H1 (cell line): ENCODE results near the gene ACADVL. TPM values are rescaled to one million over a fixed set of nuclear protein-coding genes. Genes with fewer than 3 reads are reported as not detected.

Source experiments
- CTCF ChIA-PET: fragments of 300-600 bp; sonication (Branson Sonifier 250); formaldehyde crosslinking; loops from one replicate; lab custom pipeline; 2021; ENCODE audit not compliant: partially characterized antibody; lab: Charles Lee
- POLR2A ChIA-PET: fragments of 300-600 bp; sonication (Branson Sonifier 250); formaldehyde crosslinking; loops from one replicate; lab custom pipeline; 2021; ENCODE audit warnings: inconsistent platforms; ENCODE audit not compliant: partially characterized antibody; lab: Charles Lee
- DNase-seq, 2 experiments: peaks; one replicate each; pipeline versions ENCODE4 v3.0.0 to v3.0.0-alpha.2; 2010 to 2022; ENCODE audit warnings: low spot score in 2 of 2, low read depth in 1 of 2, mixed read lengths in 1 of 2
- FAIRE-seq: peaks from 2 replicates; lab custom pipeline; 2011; peaks lifted over from hg19 to GRCh38; lab: Jason Lieb, UNC
- H2AFZ ChIP-seq: 2 replicates; pipeline ENCODE4 v1.8.1; 2012; ENCODE audit warnings: low read length, inconsistent platforms
- H2AK5ac ChIP-seq: 2 replicates; pipeline ENCODE4 v1.6.1; 2013; ENCODE audit warnings: low read depth, low read length
- H2BK120ac ChIP-seq: replicated peaks from 2 replicates; pipeline ENCODE3; 2013; ENCODE audit warnings: low read depth, low read length, inconsistent platforms
- H2BK12ac ChIP-seq: 2 replicates; pipeline ENCODE4 v1.6.1; 2013; ENCODE audit warnings: low read depth, low read length
- H2BK15ac ChIP-seq: 2 replicates; pipeline ENCODE4 v1.6.1; 2013; ENCODE audit warnings: low read length
- H2BK20ac ChIP-seq: 2 replicates; pipeline ENCODE4 v1.6.1; 2013; ENCODE audit warnings: low read length
- H2BK5ac ChIP-seq: 2 replicates; pipeline ENCODE4 v1.6.1; 2013; ENCODE audit warnings: low read depth, low read length
- H3K14ac ChIP-seq: 2 replicates; pipeline ENCODE4 v1.6.1; 2013; ENCODE audit warnings: inconsistent platforms; ENCODE audit not compliant: insufficient read length
- H3K18ac ChIP-seq: 2 replicates; pipeline ENCODE4 v1.6.1; 2013; ENCODE audit warnings: low read length; ENCODE audit errors: extremely low read depth
- H3K23ac ChIP-seq: 2 replicates; pipeline ENCODE4 v1.6.1; 2013; ENCODE audit warnings: inconsistent platforms; ENCODE audit not compliant: insufficient read length
- H3K23me2 ChIP-seq: 2 replicates; pipeline ENCODE4 v1.6.1; 2013; ENCODE audit warnings: low read depth, low read length
- H3K27ac ChIP-seq: 2 replicates; pipeline ENCODE4 v1.6.1; 2011; ENCODE audit warnings: low read depth, low read length, inconsistent platforms
- H3K27me3 ChIP-seq, 4 experiments: replicated peaks in 1 of 4; 1 replicate in 1 of 4; 2 replicates in 3 of 4; pipeline versions ENCODE4 v1.6.1 to v1.8.1; 2011 to 2013; ENCODE audit warnings: low read length in 3 of 4, mild to moderate bottlenecking in 3 of 4, inconsistent platforms in 2 of 4, mixed read lengths in 2 of 4, moderate library complexity in 1 of 4; ENCODE audit not compliant: control insufficient read depth in 3 of 4, insufficient read depth in 3 of 4; ENCODE audit errors: extremely low read depth in 1 of 4
- H3K36me3 ChIP-seq, 4 experiments: 2 replicates each; pipeline versions ENCODE4 v1.6.1 to v1.8.1; 2011 to 2013; ENCODE audit warnings: mild to moderate bottlenecking in 4 of 4, low read length in 3 of 4, moderate library complexity in 2 of 4, control low read depth in 1 of 4, inconsistent platforms in 1 of 4; ENCODE audit not compliant: insufficient read depth in 4 of 4, control insufficient read depth in 2 of 4
- H3K4ac ChIP-seq: replicated peaks from 2 replicates; pipeline ENCODE3; 2013; ENCODE audit warnings: low read length, low read depth, mixed read lengths, inconsistent platforms; ENCODE audit not compliant: insufficient read length
- H3K4me1 ChIP-seq, 4 experiments: replicated peaks in 1 of 4; 1 replicate in 1 of 4; 2 replicates in 3 of 4; pipeline versions ENCODE4 v1.6.1 to v1.8.1; 2011 to 2013; ENCODE audit warnings: low read length in 3 of 4, inconsistent platforms in 2 of 4, mixed read lengths in 1 of 4; ENCODE audit not compliant: insufficient read depth in 4 of 4, control insufficient read depth in 3 of 4
- H3K4me2 ChIP-seq, 2 experiments: 2 replicates each; pipeline versions ENCODE4 v1.6.1 to v1.8.1; 2011 to 2013; ENCODE audit warnings: low read depth in 2 of 2, low read length in 2 of 2, control low read depth in 1 of 2, inconsistent platforms in 1 of 2, mild to moderate bottlenecking in 1 of 2; ENCODE audit not compliant: insufficient read depth in 1 of 2
- H3K4me3 ChIP-seq, 4 experiments: fragments of 200-600, 300-600 bp in 1 of 4; sonication (generic), shearing (Covaris generic), sonication (Bioruptor Twin) in 1 of 4; 2 replicates each; pipeline versions ENCODE4 v1.5.1 to v1.8.1; 2011 to 2016; ENCODE audit warnings: low read length in 4 of 4, low read depth in 3 of 4, control low read depth in 2 of 4, inconsistent platforms in 2 of 4, mild to moderate bottlenecking in 2 of 4, mixed read lengths in 1 of 4, moderate library complexity in 1 of 4; ENCODE audit not compliant: insufficient read depth in 2 of 4; ENCODE audit errors: extremely low read depth in 1 of 4
- H3K56ac ChIP-seq: replicated peaks from 2 replicates; pipeline ENCODE3; 2013; ENCODE audit warnings: low read depth, mild to moderate bottlenecking, mixed read lengths, low read length, inconsistent platforms; ENCODE audit not compliant: insufficient read length
- H3K79me1 ChIP-seq: 2 replicates; pipeline ENCODE4 v1.6.1; 2013; ENCODE audit warnings: low read depth, low read length, control low read depth
- H3K79me2 ChIP-seq, 2 experiments: 2 replicates each; pipeline versions ENCODE4 v1.6.1 to v1.8.1; 2012 to 2013; ENCODE audit warnings: low read length in 2 of 2, mild to moderate bottlenecking in 2 of 2, inconsistent platforms in 1 of 2; ENCODE audit not compliant: insufficient read depth in 2 of 2, control insufficient read depth in 1 of 2
- H3K9ac ChIP-seq, 4 experiments: replicated peaks in 1 of 4; 1 replicate in 1 of 4; 2 replicates in 3 of 4; pipeline versions ENCODE4 v1.6.1 to v1.8.1; 2011 to 2013; ENCODE audit warnings: low read depth in 3 of 4, low read length in 3 of 4, control low read depth in 2 of 4, mild to moderate bottlenecking in 2 of 4, moderate library complexity in 2 of 4, inconsistent platforms in 1 of 4; ENCODE audit errors: extremely low read depth in 1 of 4
- H3K9me3 ChIP-seq, 2 experiments: 2 replicates each; pipeline versions ENCODE4 v1.6.1 to v1.8.1; 2012 to 2013; ENCODE audit warnings: mild to moderate bottlenecking in 2 of 2, moderate library complexity in 2 of 2, control low read depth in 1 of 2, inconsistent platforms in 1 of 2, low read depth in 1 of 2, low read length in 1 of 2, mixed read lengths in 1 of 2; ENCODE audit not compliant: insufficient read depth in 2 of 2
- H4K20me1 ChIP-seq, 2 experiments: replicated peaks in 1 of 2; 2 replicates each; pipeline versions ENCODE3 to v1.8.1; 2011 to 2013; ENCODE audit warnings: inconsistent platforms in 2 of 2, low read length in 2 of 2, mild to moderate bottlenecking in 1 of 2; ENCODE audit not compliant: insufficient read depth in 2 of 2, control insufficient read depth in 1 of 2
- H4K5ac ChIP-seq: 2 replicates; pipeline ENCODE4 v1.6.1; 2013; ENCODE audit warnings: low read length, low read depth, mixed read lengths, inconsistent platforms; ENCODE audit not compliant: insufficient read length
- H4K8ac ChIP-seq: 2 replicates; pipeline ENCODE4 v1.8.0; 2013; ENCODE audit warnings: mild to moderate bottlenecking, moderate library complexity, low read length, inconsistent platforms; ENCODE audit not compliant: insufficient read depth; ENCODE audit errors: extremely low read depth
- H4K91ac ChIP-seq: replicated peaks from 2 replicates; pipeline ENCODE3; 2013; ENCODE audit warnings: low read length, mixed read lengths, inconsistent platforms; ENCODE audit not compliant: insufficient read length
- CEBPB ChIP-seq: IDR thresholded peaks from 2 replicates; pipeline ENCODE4 v1.6.1; 2012; ENCODE audit warnings: low read depth, low read length
- CHD2 ChIP-seq: IDR thresholded peaks from 2 replicates; pipeline ENCODE4 v1.6.1; 2012; ENCODE audit warnings: low read length, improper control_type of control experiment
- EGR1 ChIP-seq: IDR thresholded peaks from 2 replicates; pipeline ENCODE4 v1.6.1; 2011; ENCODE audit warnings: low read depth, low read length, borderline replicate concordance
- NANOG ChIP-seq: IDR thresholded peaks from 2 replicates; pipeline ENCODE4 v1.6.1; 2011; ENCODE audit warnings: low read length, low read depth, mild to moderate bottlenecking, inconsistent platforms; ENCODE audit not compliant: insufficient read depth, poor library complexity, severe bottlenecking
- POLR2A ChIP-seq, 2 experiments: IDR thresholded peaks; 1 replicate in 1 of 2; 2 replicates in 1 of 2; pipeline ENCODE4 v1.6.1; 2011; ENCODE audit warnings: low read depth in 2 of 2, low read length in 2 of 2, mild to moderate bottlenecking in 2 of 2; ENCODE audit errors: control extremely low read depth in 1 of 2
- POLR2AphosphoS5 ChIP-seq: IDR thresholded peaks from 2 replicates; pipeline ENCODE4 v1.6.1; 2011; ENCODE audit warnings: low read depth, low read length
- RAD21 ChIP-seq, 2 experiments: IDR thresholded peaks in 1 of 2; conservative IDR thresholded peaks in 1 of 2; 2 replicates each; pipeline ENCODE4 v1.6.1; 2011; ENCODE audit warnings: low read depth in 2 of 2, low read length in 2 of 2, improper control_type of control experiment in 1 of 2, inconsistent platforms in 1 of 2, mild to moderate bottlenecking in 1 of 2, moderate library complexity in 1 of 2
- RFX5 ChIP-seq: IDR thresholded peaks from 2 replicates; pipeline ENCODE4 v1.6.1; 2011; ENCODE audit warnings: low read depth, low read length, improper control_type of control experiment, borderline replicate concordance
- TAF7 ChIP-seq: optimal IDR thresholded peaks from 2 replicates; pipeline ENCODE3; 2011; ENCODE audit warnings: low read depth, mild to moderate bottlenecking, inconsistent platforms, low read length, moderate library complexity, borderline replicate concordance
- WGBS, 2 experiments: shearing (Covaris generic) in 1 of 2; methylation state at CpG; one replicate each; pipeline versions ENCODE4 v1.1.6 to v1.1.7; 2013 to 2015; ENCODE audit warnings: low lambda C conversion rate in 2 of 2, mixed read lengths in 2 of 2, inconsistent platforms in 1 of 2, low coverage in 1 of 2, missing lambda C conversion rate in 1 of 2; ENCODE audit not compliant: insufficient replicate concordance in 2 of 2, insufficient coverage in 1 of 2, insufficient read length in 1 of 2; ENCODE audit errors: extremely low coverage in 1 of 2, missing lambda C conversion rate in 1 of 2; 5-methylcytosine and 5-hydroxymethylcytosine counted together
- polyA plus RNA-seq, 7 experiments: library from polyadenylated mRNA; depleted of rRNA in 3 of 7; stranded (reverse) in 5 of 7; unstranded in 2 of 7; fragments of >200 nt in 5 of 7; fragments of 200-250 nt in 2 of 7; gene quantifications; 1 replicate in 5 of 7; 2 replicates in 1 of 7; 4 replicates in 1 of 7; pipeline versions ENCODE4 v1.2.1 to v1.2.3, GENCODE V29; 2011 to 2013; ENCODE audit warnings: missing spikeins in 2 of 7, mixed read lengths in 2 of 7
- total RNA-seq: library from RNA; stranded (reverse); fragmentation: NEBNext Ultra II Directional; extraction: Animal tissue kit (Norgen Biotek cat#: 25700); gene quantifications from 2 replicates; pipeline ENCODE4 v1.2.1, GENCODE V29; 2021
- TF ChIP-seq, protein P1 (sequence below): IDR thresholded peaks from 2 replicates; pipeline ENCODE4 v1.6.1; 2011; ENCODE audit warnings: low read length, improper control_type of control experiment

ACADVL gene
- total and polyA plus RNA-seq, 2 of the 8 experiments (the other 6 are each of a cell fraction or from before 2014, with no cell fraction given): 181 to 231 TPM

DNA sequence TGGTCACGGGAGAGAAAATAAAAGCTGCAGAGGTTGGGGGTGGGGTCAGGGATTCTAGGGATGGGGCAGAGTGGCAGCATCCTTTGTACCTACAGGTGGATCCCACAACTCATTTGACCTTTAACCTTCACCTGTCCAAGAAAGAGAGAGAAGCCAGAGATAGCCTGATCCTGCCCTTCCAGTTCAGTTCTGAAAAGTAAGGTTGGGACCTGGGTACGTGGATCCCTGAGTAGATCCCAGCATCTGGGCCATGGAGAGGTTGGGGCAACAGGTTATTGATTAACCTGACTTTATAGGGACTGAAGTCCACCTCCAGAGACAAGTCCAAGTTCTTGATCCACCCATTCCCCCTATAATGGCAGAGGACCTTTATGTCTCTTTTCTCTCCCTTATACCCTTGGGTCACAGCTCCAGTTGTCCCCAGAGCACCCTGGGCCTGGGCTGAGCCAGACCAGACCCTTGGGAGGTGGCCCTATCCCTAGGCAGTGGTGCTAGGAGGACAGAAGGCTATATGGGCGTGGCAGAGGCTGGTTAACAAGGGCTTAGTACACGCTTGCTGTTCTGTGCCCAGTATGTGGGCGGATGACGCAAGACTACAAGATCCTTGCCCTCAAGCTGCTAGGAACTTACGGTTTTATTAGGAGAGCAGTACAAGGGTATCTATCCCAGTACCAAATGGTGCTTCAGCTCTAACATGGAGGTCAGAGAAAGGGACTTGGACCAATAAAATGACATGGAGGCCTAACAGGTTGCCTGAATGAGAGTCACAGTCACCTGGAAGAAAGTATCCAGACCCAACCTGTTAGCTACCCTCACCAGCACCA, 39.2 kb downstream of the ACADVL start:
- peak overlapping the region; percentile 75; the same call in 1 of the 2 replicates for H2BK12ac ChIP-seq
- H3K23ac ChIP-seq: no peak overlapping the region
- no peak overlapping the region for H3K27ac ChIP-seq
- POLR2A ChIA-PET: interaction anchor here (0.6 to 13.7 kb wide), 16 partner anchors 8 to 773 kb away, joined by 3 to 161 read pairs (median 10); partner anchors contain the start of genes ACADVL, ACAP1, CTDNEP1 and DLG4
- no peak overlapping the region for H3K14ac ChIP-seq
- H3K4me3 ChIP-seq: no peak overlapping the region
- DNase-seq (no peak), FAIRE-seq (no peak)
- peaks cover 6 to 13% of the 10 kb centered on the region in 2 experiments for H4K20me1 ChIP-seq
- no peak overlapping the region for H4K5ac ChIP-seq
- no peak overlapping the region; the same call in 1 of the 2 replicates for H2BK5ac ChIP-seq
- H4K8ac ChIP-seq: 0 out of 2 replicates have a peak overlapping the region, but pooled peaks have one; percentile 82
- H2BK15ac ChIP-seq: no peak overlapping the region
- no peak overlapping the region for H3K56ac ChIP-seq
- H3K36me3 ChIP-seq: peaks cover 2 to 41% (median 21%) of the 10 kb centered on the region in 4 experiments
- no peak overlapping the region for H3K4ac ChIP-seq
- peaks cover 4 to 13% (median 6%) of the 10 kb centered on the region in 4 experiments; a peak in 6 of 7 replicates for H3K4me1 ChIP-seq
- H3K9ac ChIP-seq: peak overlapping the region in 1 of 4 experiments; percentile 35; a peak in 1 of 7 replicates
- no peak overlapping the region for H3K18ac ChIP-seq
- peak overlapping the region in 1 of 2 experiments; percentile 91; a peak in 1 of 4 replicates for H3K4me2 ChIP-seq
- no peaks in the 10 kb centered on the region for H3K9me3 ChIP-seq
- H3K79me2 ChIP-seq: peaks cover 0 to 33% of the 10 kb centered on the region in 2 experiments; a peak in 2 of 4 replicates
- H2BK120ac ChIP-seq: no peak overlapping the region
- no peak overlapping the region for H2AFZ ChIP-seq
- H4K91ac ChIP-seq: no peak overlapping the region
- CTCF ChIA-PET: interaction anchor here (0.6 to 2.1 kb wide), 4 partner anchors 11 to 129 kb away, joined by 3 to 5 read pairs (median 4); no protein-coding TSS in a partner anchor
- H2BK20ac ChIP-seq: no peak overlapping the region
- WGBS, 2 experiments: 92% methylated on average over 7 of the region's 7 CpGs; no CpG with 5 or more reads in 1 of the 2 experiments
- peak overlapping the region; percentile 65; the same call in 1 of the 2 replicates for H2AK5ac ChIP-seq
- H3K23me2 ChIP-seq: peaks cover 15% of the 10 kb centered on the region
- no peaks in the 10 kb centered on the region for H3K27me3 ChIP-seq
- peaks cover 9% of the 10 kb centered on the region for H3K79me1 ChIP-seq
- TF ChIP-seq CHD2: no peak
- TF ChIP-seq NANOG: no peak
- TF ChIP-seq TAF7: peak; percentile 48
- peak; percentile 32 to 74; a peak in 2 of 3 replicates for TF ChIP-seq POLR2A (IDR thresholded peaks at IDR 0.05; ENCODE audit: control extremely low read depth in 1 of 2, low read depth in 2 of 2, low read length in 2 of 2)
- peak; percentile 65; the same call in 1 of the 2 replicates for TF ChIP-seq CEBPB
- TF ChIP-seq POLR2AphosphoS5: peak; percentile 82
- no peak for TF ChIP-seq EGR1
- TF ChIP-seq RFX5: no peak
- TF ChIP-seq, protein P1, sequence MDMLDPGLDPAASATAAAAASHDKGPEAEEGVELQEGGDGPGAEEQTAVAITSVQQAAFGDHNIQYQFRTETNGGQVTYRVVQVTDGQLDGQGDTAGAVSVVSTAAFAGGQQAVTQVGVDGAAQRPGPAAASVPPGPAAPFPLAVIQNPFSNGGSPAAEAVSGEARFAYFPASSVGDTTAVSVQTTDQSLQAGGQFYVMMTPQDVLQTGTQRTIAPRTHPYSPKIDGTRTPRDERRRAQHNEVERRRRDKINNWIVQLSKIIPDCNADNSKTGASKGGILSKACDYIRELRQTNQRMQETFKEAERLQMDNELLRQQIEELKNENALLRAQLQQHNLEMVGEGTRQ: no peak
- TF ChIP-seq RAD21 (IDR thresholded peaks at IDR 0.05 in 1 of 2, conservative IDR thresholded peaks at IDR 0.05 in 1 of 2; ENCODE audit: low read depth in 2 of 2, low read length in 2 of 2): no peak
